Panc1 (cell line): ENCODE results near the gene LANCL1. TPM values are rescaled to one million over a fixed set of nuclear protein-coding genes. Genes with fewer than 3 reads are reported as not detected.

Source experiments
- ATAC-seq: fragments of 200-7000 bp; cut with Tn5 transposase; 2 replicates; pipeline ENCODE4 v1.9.1; 2020; ENCODE audit warnings: mild to moderate bottlenecking, moderate library complexity
- BruUV-seq: library from RNA; stranded (reverse); fragments of 400-500 nt; replicated peaks from 2 replicates; lab custom pipeline; 2021; lab: Mats Ljungman, UMichigan
- CTCF ChIA-PET: fragments of 300-600 bp; sonication (Branson Sonifier 250); formaldehyde crosslinking; loops from one replicate; lab custom pipeline; 2022; ENCODE audit warnings: antibody characterized with exemption; lab: Charles Lee
- POLR2A ChIA-PET: fragments of 300-600 bp; sonication (Branson Sonifier 250); formaldehyde crosslinking; loops from one replicate; lab custom pipeline; 2022; ENCODE audit warnings: antibody characterized with exemption; lab: Charles Lee
- DNase-seq: peaks from one replicate; pipeline ENCODE4 v3.0.0-alpha.2; 2010; ENCODE audit warnings: low read depth, low spot score
- H3K27ac ChIP-seq: 2 replicates; pipeline ENCODE4 v1.5.1; 2011; ENCODE audit warnings: mild to moderate bottlenecking, low read length, inconsistent platforms
- H3K27me3 ChIP-seq: fragments of 200-500 bp; sonication (Bioruptor generic); 2 replicates; pipeline ENCODE4 v1.6.0; 2014; ENCODE audit warnings: low read length, inconsistent platforms; ENCODE audit not compliant: control insufficient read depth, insufficient read depth
- H3K36me3 ChIP-seq: fragments of 200-500 bp; sonication (Bioruptor generic); 2 replicates; pipeline ENCODE4 v1.5.1; 2014; ENCODE audit warnings: inconsistent platforms, mild to moderate bottlenecking, low read length, moderate library complexity; ENCODE audit not compliant: control insufficient read depth, insufficient read depth
- H3K4me1 ChIP-seq: 2 replicates; pipeline ENCODE4 v1.5.1; 2011; ENCODE audit warnings: inconsistent platforms, mild to moderate bottlenecking, low read length, moderate library complexity; ENCODE audit not compliant: control insufficient read depth, insufficient read depth
- H3K4me3 ChIP-seq, 2 experiments: 2 replicates each; pipeline ENCODE4 v1.5.1; 2011 to 2012; ENCODE audit warnings: low read depth in 2 of 2, low read length in 2 of 2, mild to moderate bottlenecking in 2 of 2, inconsistent platforms in 1 of 2, moderate library complexity in 1 of 2
- H3K9me3 ChIP-seq: fragments of 200-500 bp; sonication (Bioruptor generic); 2 replicates; pipeline ENCODE4 v1.5.1; 2014; ENCODE audit warnings: low read depth, mild to moderate bottlenecking, inconsistent platforms, low read length, moderate library complexity; ENCODE audit not compliant: control insufficient read depth, insufficient read depth
- CTCF ChIP-seq: fragments of 450-650 bp; IDR thresholded peaks from 2 replicates; pipeline ENCODE4 v1.5.1; 2017; ENCODE audit warnings: mild to moderate bottlenecking
- POLR2AphosphoS5 ChIP-seq: IDR thresholded peaks from 2 replicates; pipeline ENCODE4 v1.6.1; 2012; ENCODE audit warnings: mild to moderate bottlenecking, low read depth, low read length, moderate library complexity
- REST ChIP-seq, 2 experiments: IDR thresholded peaks; 2 replicates each; pipeline ENCODE4 v1.6.1; 2011 to 2012; ENCODE audit warnings: low read depth in 2 of 2, control low read depth in 1 of 2, low read length in 1 of 2, mild to moderate bottlenecking in 1 of 2, moderate library complexity in 1 of 2; ENCODE audit not compliant: insufficient read depth in 1 of 2
- SIN3A ChIP-seq: IDR thresholded peaks from 2 replicates; pipeline ENCODE4 v1.6.1; 2012; ENCODE audit warnings: low read depth, mild to moderate bottlenecking, low read length, moderate library complexity, borderline replicate concordance; ENCODE audit not compliant: insufficient read depth
- TCF7L2 ChIP-seq: IDR thresholded peaks from 2 replicates; pipeline ENCODE4 v1.6.1; 2011; ENCODE audit warnings: mild to moderate bottlenecking, low read depth, low read length, inconsistent platforms
- in situ Hi-C: cut with HindIII; loops from 2 replicates; pipeline ENCODE4 v1.10.0; 2016; ENCODE audit warnings: low sequenced_read_pairs, low pct_unique_long_range_greater_than_20kb
- intact Hi-C: fragments of 100-400 bp; cut with micrococcal nuclease; formaldehyde crosslinking; loops from one replicate; pipeline ENCODE4 v1.10.0; 2022; ENCODE audit not compliant: unreplicated experiment
- total RNA-seq: library from RNA; stranded (reverse); gene quantifications from one replicate; pipeline ENCODE4 v1.2.1, GENCODE V29; 2021; ENCODE audit not compliant: unreplicated experiment

LANCL1 gene
- total RNA-seq, 1 experiment from 2014 or later = 42.8 TPM

GRCh38 chr2:210459880-210460279, 16.7 kb downstream of the LANCL1 start:
- in situ Hi-C loops (no loop called here), intact Hi-C loops (no loop called here)
- no TSS peak for BruUV-seq
- ChIA-PET CTCF (no interaction called here), POLR2A (no interaction called here)
- H3K27me3 ChIP-seq = no peaks in the 10 kb centered on the region
- H3K36me3 ChIP-seq = peaks cover 4% of the 10 kb centered on the region
- H3K4me3 ChIP-seq = no peak overlapping the region
- TF ChIP-seq REST (IDR thresholded peaks at IDR 0.05; ENCODE audit: insufficient read depth in 1 of 2, low read depth in 2 of 2, low read length in 1 of 2) (no peak), CTCF (no peak), POLR2AphosphoS5 (no peak), SIN3A (no peak), TCF7L2 (no peak)
- no peak for ATAC-seq
- H3K9me3 ChIP-seq = no peaks in the 10 kb centered on the region
- no peaks in the 10 kb centered on the region for H3K4me1 ChIP-seq
- no peak for DNase-seq
- H3K27ac ChIP-seq = no peak overlapping the region

- in situ Hi-C loops (no loop called here), intact Hi-C loops (no loop called here)
- Histone ChIP-seq H3K9me3 (no peaks in the 10 kb centered on the region), H3K4me1 (no peaks in the 10 kb centered on the region), H3K36me3 (peaks cover 4% of the 10 kb centered on the region), H3K4me3 (no peak overlapping the region), H3K27ac (no peak overlapping the region), H3K27me3 (no peaks in the 10 kb centered on the region)
- no peak for TF ChIP-seq CTCF
- TF ChIP-seq REST (IDR thresholded peaks at IDR 0.05; ENCODE audit: insufficient read depth in 1 of 2, low read depth in 2 of 2, low read length in 1 of 2) = no peak
- no peak for TF ChIP-seq TCF7L2
- TF ChIP-seq SIN3A = no peak
- TF ChIP-seq POLR2AphosphoS5 = no peak
- no peak for DNase-seq
- no peak for ATAC-seq
- POLR2A ChIA-PET = no interaction called here
- CTCF ChIA-PET = no interaction called here
- BruUV-seq = no TSS peak
These were observed 17.2 kb downstream of the LANCL1 start for GRCh38 chr2:210459407-210459806.
